SKM-1 (cell line): ENCODE measurements around the gene CRYBG1.
A peak's percentile ranks its signal among the peaks of the same experiment; 100 is the strongest.

ENCODE experiments used
- DNase-seq: peaks from one replicate; lab custom pipeline; 2025; ENCODE audit not compliant: unreplicated experiment; lab: John Stamatoyannopoulos, UW

The CRYBG1 gene, protein sequence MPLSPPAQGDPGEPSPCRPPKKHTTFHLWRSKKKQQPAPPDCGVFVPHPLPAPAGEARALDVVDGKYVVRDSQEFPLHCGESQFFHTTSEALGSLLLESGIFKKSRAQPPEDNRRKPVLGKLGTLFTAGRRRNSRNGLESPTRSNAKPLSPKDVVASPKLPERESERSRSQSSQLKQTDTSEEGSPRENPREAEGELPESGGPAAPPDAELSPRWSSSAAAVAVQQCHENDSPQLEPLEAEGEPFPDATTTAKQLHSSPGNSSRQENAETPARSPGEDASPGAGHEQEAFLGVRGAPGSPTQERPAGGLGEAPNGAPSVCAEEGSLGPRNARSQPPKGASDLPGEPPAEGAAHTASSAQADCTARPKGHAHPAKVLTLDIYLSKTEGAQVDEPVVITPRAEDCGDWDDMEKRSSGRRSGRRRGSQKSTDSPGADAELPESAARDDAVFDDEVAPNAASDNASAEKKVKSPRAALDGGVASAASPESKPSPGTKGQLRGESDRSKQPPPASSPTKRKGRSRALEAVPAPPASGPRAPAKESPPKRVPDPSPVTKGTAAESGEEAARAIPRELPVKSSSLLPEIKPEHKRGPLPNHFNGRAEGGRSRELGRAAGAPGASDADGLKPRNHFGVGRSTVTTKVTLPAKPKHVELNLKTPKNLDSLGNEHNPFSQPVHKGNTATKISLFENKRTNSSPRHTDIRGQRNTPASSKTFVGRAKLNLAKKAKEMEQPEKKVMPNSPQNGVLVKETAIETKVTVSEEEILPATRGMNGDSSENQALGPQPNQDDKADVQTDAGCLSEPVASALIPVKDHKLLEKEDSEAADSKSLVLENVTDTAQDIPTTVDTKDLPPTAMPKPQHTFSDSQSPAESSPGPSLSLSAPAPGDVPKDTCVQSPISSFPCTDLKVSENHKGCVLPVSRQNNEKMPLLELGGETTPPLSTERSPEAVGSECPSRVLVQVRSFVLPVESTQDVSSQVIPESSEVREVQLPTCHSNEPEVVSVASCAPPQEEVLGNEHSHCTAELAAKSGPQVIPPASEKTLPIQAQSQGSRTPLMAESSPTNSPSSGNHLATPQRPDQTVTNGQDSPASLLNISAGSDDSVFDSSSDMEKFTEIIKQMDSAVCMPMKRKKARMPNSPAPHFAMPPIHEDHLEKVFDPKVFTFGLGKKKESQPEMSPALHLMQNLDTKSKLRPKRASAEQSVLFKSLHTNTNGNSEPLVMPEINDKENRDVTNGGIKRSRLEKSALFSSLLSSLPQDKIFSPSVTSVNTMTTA (N-terminal part only)

GRCh38 chr6:106360410-106360988 lies at the start of gene CRYBG1:
TSS of gene CRYBG1 (plus strand) at chr6:106360717. CDS start at chr6:106360909, 192 bp downstream.
- DNase-seq: no peak

DNA sequence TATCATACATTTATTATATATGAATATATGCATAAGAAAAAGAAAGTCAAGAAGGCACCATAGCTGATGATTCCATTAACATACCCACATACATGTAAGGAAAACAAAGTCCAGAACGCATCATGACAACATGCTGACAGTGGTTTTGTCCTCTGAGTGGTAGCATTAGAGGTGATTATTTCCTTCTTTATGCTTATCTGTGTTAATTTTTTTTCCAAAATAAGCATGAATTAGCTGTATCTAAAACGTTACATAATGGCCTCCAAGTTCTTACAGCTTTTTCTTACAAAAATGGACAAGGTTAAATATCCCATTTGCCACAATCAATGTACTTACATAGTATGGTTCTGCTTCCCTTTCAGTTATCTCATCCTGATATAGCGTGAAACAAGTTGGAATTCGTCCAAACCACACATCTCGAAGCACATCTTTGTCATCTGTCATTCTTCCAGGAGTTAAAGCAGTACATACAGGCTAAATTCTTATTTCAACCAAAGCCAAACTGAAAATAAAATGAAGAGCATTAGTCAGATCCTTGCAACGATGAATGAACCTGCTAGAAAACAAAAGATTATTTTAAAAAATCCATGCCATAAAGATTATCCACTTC lies 44.6 kb upstream of the CRYBG1 start:
- DNase-seq: no peak

- no peak for DNase-seq
Measured at GRCh38 chr6:106316375-106316766, 44.1 kb upstream of the CRYBG1 start.

- DNase-seq: no peak
Measured at GRCh38 chr6:106318061-106318460, 42.5 kb upstream of the CRYBG1 start.

DNA sequence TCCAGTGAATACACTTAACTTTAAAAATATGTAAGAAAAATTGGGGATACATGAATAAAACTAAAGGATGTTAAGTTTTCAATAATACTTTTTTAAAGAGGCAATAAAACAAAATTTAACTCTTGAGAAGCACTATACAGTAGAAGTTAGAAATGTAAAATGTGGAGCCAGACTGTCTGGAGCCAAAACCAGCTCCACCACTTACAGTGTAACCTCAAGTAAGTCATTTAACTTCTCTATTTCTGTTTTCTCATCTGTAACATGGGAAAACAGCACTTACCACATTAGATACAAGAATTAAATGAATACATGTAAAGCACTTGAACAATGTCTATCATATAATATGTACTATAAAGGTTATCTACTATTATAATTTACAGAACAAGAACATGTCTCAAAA lies 41.7 kb upstream of the CRYBG1 start:
- no peak for DNase-seq

GRCh38 chr6:106321940-106322339 lies 38.6 kb upstream of the CRYBG1 start:
- no peak for DNase-seq

- no peak for DNase-seq
Measured at GRCh38 chr6:106324726-106325335, 35.7 kb upstream of the CRYBG1 start.

DNA sequence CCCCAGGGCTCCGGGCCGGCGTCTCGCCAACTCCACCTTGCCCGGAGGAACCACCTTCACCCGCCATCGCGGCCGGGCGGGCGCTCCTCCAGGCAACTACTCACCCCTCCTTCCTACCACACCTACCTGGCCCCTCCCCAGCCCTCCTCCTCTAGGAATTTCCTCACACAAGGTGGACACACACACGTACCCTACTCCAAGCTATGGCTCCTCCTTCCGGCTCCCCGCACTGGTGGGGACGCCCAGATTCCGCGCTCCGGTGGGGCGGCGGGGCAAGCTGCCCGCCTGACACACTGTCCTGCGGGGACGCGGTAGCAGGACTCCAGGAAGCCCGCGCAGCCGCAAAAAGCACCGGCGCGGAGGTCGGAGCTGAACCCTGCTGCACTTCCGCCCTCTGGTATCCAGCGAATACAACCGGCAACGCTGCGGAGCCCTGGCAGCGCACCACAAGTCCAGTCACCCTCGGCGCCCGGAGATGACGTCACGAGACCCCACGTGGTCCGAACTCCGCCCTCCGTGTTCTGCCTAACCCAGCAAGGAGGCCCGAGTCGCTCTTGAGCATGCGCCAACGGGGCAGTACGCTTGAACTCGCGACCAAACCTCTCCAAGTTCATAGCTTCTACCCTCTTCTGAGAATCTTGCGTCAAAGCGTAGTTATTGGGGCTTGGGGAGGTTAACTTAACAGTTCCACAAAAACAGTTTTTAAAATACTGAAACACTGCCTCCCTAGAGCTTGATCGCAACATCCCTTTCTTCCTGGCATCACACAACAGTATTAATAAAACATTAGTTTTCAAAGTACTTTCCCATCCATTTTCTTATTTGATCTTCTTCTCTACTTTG lies 35.0 kb upstream of the CRYBG1 start, which contains the start of gene ATG5:
TSS of gene ATG5 (minus strand) at position 425 of the 843 bp plus-strand sequence. CDS start 9,552 bp downstream, outside the sequence.
- peak; percentile 98 for DNase-seq

DNA sequence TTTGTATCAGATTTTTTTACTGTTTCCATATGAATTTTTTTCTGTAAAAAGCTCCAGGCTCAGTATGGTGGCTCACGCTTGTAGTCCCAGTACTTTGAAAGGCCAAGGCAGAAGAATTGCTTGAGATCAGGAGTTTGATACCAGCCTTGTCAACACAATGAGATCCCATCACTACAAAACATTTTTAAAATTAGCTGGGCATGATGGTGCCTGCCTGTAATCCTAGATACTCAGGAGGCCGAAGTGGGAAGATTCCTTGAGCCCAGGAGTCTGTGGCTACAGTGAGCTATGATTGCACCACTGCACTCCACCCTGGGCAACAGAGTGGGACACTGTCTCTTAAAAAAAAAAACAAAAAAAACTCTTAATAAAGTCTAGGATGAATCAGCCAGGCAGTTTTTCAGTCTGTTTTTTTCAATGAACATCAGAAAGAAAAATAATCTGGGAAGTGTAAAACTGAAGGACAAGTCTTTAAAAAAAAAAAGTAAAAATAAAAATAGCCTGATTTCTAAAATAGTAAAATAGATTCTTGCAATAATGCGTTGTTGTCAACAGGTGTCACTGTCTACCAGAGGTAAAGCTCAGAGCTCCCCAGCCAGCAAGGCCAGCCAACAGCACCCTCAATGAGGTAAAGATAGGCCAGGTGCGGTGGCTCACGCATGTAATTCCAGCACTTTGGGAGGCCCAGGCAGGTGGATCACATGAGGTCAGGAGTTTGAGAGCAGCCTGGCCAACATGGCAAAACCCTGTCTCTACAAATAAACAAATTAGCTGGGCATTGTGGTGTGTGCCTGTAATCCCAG lies 25.7 kb upstream of the CRYBG1 start:
- no peak for DNase-seq

GRCh38 chr6:106339334-106340029 lies 21.0 kb upstream of the CRYBG1 start:
- DNase-seq: peak; percentile 51

DNA sequence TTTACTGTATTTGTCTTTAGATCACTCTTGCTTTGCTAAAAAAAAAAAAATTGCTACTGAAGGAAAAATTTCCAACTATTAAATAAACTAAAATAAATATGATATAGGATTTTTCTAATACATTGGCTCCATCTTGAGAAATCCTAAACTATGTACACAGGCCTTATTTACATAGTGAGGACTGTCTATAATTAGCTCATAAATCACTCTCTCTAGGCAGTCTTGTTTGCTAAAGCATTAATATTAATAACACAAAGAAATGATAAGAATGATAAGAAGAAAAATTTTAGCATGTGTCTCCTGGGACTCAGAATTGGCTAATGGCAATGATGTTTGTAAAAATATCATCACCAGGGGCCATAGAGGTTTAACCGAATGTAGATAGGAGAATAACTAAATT lies 13.3 kb upstream of the CRYBG1 start:
- no peak for DNase-seq

DNA sequence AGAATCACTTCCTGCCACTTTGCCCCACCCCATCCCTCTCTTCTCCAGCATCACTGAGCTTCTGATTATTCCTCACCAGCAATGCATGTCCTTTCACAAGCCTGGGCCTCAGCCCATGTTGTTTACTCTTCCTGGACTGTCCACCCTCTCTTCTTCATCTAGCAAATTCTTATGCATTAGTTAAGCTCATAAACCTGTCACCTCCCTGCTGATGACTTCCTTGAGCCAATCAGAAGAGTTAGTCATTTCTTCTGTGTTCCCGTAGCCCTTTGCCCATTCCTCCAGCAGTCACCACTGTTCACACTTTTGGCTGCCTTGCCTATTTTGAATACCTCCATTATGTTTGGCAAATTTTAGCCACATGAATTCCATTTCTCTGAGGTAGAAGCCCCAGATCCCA lies 4.1 kb upstream of the CRYBG1 start:
- DNase-seq: no peak

DNA sequence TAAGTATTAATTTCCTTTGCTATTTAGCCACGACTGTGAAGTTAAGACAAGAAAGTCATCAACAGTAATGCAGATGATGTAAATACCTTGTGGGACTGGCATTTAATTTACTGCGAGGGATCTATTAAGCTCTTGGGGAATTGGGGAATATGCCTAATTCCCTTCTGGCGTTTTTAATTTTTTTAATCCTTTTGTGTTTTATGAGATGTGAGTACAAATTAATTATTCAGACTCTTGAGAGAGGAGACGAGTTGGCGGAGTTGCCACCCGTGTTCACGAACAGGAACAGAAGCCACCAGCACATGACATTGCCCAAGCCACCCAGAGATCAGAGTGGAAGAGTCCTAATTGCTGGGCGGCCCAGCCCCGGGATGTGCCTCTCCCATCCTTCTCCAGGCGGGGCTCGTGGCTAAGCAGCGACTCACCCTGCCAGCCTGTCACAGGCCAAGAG lies 533 bp upstream of the CRYBG1 start:
- DNase-seq: no peak

DNA sequence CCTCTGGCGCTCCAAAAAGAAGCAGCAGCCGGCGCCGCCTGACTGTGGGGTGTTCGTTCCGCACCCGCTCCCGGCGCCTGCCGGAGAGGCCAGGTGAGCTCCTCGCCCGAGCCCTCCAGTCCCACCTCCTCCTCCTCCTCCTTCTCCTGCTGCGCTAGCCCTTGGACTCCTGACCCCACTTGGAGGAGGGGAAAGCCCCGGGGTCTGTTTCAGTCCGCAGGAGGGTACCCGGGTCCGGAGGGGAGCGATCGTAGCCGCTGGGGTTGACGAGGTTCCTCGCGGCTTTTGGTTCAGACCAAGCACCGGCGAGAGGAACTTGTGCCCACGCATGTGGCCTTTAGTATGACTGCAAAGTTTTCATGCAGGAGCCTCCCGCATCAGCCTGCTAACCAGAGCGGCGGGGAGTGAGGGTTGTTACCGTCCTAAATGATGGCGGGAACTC lies 493 bp downstream of the CRYBG1 start:
- no peak for DNase-seq

- DNase-seq: no peak
Measured at GRCh38 chr6:106363401-106364138, 3.1 kb downstream of the CRYBG1 start.

DNA sequence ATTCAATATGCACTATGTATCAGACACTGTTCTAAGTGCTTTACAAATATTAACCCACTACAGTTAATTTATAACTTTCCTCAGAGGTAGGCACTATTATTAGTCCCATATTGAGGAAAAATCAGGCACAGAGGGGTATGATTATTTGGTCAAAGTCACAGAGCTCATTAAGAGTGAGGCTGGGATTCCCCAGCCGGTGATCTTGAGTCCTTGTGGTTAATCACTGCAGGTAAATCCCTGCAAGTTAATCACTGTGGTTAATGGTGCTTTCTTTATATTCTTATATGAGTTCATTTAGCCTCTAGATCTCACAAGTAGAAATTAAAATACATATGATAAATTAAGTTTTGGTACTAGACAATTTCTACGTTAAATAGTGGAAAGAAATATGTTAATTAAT lies 9.2 kb downstream of the CRYBG1 start:
- DNase-seq: no peak

GRCh38 chr6:106370639-106371038 lies 10.1 kb downstream of the CRYBG1 start:
- no peak for DNase-seq
